ENCODE data around the gene HPS5.

HPS5 gene

GRCh38 chr11:18329196-18329870 lies 7.4 kb upstream of the HPS5 start:
- TF ChIP-seq GATA3 (IDR thresholded peaks at IDR 0.05; ENCODE audit: low read depth, low read length), result no peak
- no peak for TF ChIP-seq GATA2 (IDR thresholded peaks at IDR 0.05; ENCODE audit: low read depth, low read length)

DNA sequence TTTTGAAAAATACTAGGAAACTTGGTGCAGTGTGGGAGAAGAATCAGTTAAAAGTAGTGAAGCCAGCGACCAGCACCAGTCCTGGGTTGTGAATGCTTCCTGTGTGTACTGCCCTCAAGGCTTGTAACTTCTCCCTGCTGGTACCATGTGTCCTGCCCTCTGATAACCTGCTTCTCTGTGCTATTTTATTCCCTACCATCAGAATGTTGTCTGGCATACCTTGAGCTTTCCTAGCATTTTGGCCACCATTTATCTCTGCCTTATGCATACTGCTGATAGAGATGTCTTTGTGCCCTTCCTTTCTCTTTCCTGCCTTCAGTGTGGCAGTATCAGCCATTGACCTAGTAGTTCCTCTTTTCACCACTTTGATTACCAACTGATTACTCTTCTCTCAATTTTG lies 2.4 kb upstream of the HPS5 start:
- TF ChIP-seq GATA3 (IDR thresholded peaks at IDR 0.05; ENCODE audit: low read depth, low read length) (no peak), GATA2 (IDR thresholded peaks at IDR 0.05; ENCODE audit: low read depth, low read length) (no peak)

DNA sequence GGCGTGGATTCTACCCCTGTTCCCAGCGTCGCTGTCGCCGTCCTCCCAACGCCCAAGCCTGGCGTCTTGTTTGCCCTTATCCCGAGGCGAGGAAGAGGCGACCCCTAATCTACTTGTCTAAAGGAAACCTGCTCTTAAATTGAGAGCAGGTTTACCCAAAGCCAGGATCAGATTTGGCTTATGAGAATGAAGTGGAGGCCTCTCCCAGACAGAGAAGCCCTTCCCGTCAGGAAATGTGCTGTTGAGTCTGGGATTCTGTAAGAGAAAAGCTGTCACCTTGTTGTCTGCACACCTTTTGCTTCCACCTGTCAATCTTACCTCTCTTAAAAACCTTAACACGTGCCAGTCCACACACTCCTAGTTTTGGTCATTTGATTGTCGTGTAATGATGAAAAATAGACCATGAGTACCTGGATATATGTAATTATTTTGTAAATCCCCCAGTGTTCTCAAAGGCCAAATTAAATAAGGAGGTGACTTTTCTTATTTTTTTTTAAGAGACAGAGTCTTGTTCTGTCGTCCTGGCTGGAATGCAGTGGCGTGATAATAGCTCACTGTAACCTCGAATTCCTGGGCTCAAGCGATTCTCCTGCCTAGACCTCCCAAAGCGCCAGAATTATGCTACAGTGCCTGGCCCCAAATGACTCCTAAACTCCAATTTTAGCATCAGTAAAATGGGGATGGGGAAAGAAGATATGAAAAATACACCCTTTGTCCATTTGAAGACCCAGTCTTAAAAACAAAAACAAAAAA lies 1.1 kb upstream of the HPS5 start:
- TF ChIP-seq GATA2 (IDR thresholded peaks at IDR 0.05; ENCODE audit: low read depth, low read length) (no peak), GATA3 (IDR thresholded peaks at IDR 0.05; ENCODE audit: low read depth, low read length) (no peak)

GRCh38 chr11:18321578-18321968 lies 367 bp downstream of the HPS5 start:
- TF ChIP-seq GATA2 (IDR thresholded peaks at IDR 0.05; ENCODE audit: low read depth, low read length), result no peak
- TF ChIP-seq GATA3 (IDR thresholded peaks at IDR 0.05; ENCODE audit: low read depth, low read length), result no peak

DNA sequence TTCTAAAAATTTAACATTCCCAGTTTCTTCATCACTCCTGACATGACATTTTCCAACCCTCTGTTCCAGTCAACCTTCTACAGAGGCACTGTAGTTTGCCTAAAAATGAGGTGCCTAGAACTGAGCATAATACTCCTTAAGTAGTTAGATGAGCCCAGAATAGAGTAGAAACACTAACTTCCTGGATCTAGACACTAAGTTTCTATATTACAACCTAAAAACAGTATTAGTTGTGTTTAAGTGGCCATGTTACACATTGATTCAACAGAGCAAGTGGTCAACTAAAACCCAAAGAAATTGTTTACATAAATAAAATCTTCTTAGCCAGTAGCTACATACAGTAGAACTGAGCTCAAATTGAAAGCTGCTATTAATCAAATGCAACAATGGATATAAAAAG lies 1.3 kb downstream of the HPS5 start:
- TF ChIP-seq GATA3 (IDR thresholded peaks at IDR 0.05; ENCODE audit: low read depth, low read length), result no peak
- no peak for TF ChIP-seq GATA2 (IDR thresholded peaks at IDR 0.05; ENCODE audit: low read depth, low read length)

DNA sequence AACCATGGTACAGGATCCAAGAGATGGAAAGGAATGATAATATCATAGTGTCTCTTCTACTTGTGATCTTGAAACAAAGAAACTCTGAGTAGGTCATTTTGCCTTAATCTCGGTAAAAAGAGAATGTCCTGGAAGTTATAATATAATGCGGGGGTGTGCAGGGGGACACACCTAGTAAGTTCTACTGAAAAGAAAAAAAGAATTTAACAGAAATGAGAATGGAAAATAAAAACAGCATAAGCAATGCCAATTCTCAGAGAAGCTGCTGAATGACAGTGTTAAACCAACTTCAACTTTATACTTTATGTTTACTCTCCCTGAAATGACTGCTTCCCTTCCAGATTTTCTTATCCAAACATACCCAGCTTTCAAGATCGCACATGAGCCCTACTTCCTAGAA lies 2.0 kb downstream of the HPS5 start:
- TF ChIP-seq GATA2 (IDR thresholded peaks at IDR 0.05; ENCODE audit: low read depth, low read length) (no peak), GATA3 (IDR thresholded peaks at IDR 0.05; ENCODE audit: low read depth, low read length) (no peak)

DNA sequence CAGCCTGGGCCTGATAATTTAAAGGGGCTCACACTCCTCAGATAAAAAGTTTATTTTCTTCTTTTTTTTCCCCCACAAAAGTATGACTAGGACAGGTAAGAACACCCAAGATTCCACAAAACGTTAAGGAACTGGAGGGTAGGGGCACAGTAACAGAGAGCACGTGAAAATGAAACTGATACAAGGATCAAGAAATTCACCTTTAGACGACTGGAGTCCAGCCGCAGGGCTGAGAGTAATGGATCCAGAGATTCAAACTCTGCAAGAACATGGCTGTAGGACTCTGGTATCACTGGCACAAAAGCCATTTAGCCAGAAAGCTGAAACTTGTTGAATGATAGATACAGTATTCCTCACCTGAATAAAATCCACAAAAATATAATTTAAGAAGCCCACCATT lies 4.4 kb downstream of the HPS5 start:
- TF ChIP-seq GATA3 (IDR thresholded peaks at IDR 0.05; ENCODE audit: low read depth, low read length) (no peak), GATA2 (IDR thresholded peaks at IDR 0.05; ENCODE audit: low read depth, low read length) (no peak)

GRCh38 chr11:18315893-18316292 lies 6.0 kb downstream of the HPS5 start:
- TF ChIP-seq GATA3 (IDR thresholded peaks at IDR 0.05; ENCODE audit: low read depth, low read length), result no peak
- TF ChIP-seq GATA2 (IDR thresholded peaks at IDR 0.05; ENCODE audit: low read depth, low read length), result no peak

GRCh38 chr11:18314784-18315523 lies 7.0 kb downstream of the HPS5 start:
- no peak for TF ChIP-seq GATA2 (IDR thresholded peaks at IDR 0.05; ENCODE audit: low read depth, low read length)
- TF ChIP-seq GATA3 (IDR thresholded peaks at IDR 0.05; ENCODE audit: low read depth, low read length), result no peak

DNA sequence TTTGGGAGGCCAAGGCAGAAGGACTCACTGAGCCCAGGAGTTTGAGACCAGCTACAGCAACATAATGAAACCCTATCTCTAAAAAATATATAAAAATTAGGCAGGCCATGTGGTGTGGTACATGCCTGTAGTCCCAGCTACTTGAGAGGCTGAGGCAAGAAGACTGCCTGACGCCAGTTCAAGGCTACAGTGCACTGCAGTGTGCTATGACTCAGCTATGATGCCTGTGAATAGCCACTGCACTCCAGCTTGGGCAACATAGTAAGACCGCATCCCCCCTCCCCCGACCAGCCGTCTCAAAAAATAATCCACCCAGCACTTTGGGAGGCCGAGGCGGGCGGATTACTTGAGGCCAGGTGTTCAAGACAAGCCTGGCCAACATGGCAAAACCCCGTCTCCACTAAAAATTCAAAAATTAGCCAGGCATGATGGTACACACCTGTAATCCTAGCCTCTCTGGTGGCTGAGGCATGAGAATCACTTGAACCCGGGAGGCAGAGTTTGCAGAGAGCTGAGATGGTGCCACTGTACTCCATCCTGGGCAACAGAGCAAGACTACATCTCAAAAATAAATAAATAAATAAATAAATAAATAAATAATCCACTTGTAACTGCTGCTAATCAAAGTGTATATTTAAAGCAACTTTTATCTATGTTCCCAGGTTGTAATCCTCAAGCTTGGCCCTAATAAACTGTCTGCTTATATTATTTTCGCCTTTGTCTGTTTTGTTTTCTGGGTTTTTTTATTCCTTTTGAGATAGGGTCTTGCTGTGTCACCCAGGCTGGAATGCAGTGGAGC lies 7.8 kb downstream of the HPS5 start:
- TF ChIP-seq GATA2 (IDR thresholded peaks at IDR 0.05; ENCODE audit: low read depth, low read length), result no peak
- no peak for TF ChIP-seq GATA3 (IDR thresholded peaks at IDR 0.05; ENCODE audit: low read depth, low read length)

- TF ChIP-seq GATA2 (IDR thresholded peaks at IDR 0.05; ENCODE audit: low read depth, low read length), result no peak
- TF ChIP-seq GATA3 (IDR thresholded peaks at IDR 0.05; ENCODE audit: low read depth, low read length), result no peak
These were observed 9.1 kb downstream of the HPS5 start for GRCh38 chr11:18312663-18313420.

DNA sequence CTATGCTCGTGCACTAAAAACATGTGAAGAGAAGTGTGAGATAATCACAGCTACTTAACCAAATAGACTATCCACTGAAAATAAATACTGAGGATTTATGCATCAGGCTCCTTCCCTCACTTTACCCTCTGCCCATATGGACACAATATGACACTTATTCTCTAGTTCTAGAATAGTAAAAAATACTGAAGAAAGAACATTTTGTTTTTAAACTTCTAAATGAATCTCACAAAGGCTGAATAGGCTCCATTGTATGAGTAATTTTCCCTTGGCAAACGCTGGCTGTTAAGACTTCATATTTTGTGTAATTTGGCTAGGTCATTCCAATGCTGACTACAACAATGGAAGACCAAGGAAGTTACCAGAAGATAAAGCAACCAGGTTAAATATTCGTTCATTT lies 9.9 kb downstream of the HPS5 start:
- TF ChIP-seq GATA3 (IDR thresholded peaks at IDR 0.05; ENCODE audit: low read depth, low read length) (no peak), GATA2 (IDR thresholded peaks at IDR 0.05; ENCODE audit: low read depth, low read length) (no peak)

DNA sequence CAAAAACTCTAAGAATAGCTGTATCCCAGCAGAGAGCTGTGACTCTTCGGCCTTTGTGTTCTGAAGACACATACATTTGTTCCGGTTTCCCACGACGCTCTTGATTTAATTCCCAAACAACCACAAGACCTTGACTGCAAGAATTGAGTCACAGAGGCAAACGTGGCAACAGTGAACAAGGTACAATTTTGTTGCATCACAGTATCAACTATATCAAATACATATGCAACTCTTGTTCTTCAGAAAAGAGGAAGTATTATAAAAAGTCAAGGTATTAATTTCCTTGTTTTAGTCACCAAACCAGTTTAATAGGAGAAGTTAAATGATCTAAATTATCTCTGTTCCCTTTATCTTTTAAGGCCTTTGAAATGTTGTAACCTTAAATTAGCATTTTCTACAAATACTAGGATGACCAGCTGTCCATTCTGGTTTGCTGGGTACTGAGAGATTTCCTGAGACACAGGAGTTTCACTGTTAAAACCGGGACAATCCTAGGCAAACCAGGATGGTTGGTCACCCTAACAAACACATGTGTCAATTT lies 11.1 kb downstream of the HPS5 start:
- no peak for TF ChIP-seq GATA2 (IDR thresholded peaks at IDR 0.05; ENCODE audit: low read depth, low read length)
